ENCODE measurements around the gene TUB.

Gene TUB

GRCh38 chr11:8055091-8055835 is 25.7 kb upstream of the TUB start:
- Histone ChIP-seq H3K9me3 (ENCODE audit: control insufficient read depth, low read length) (no peaks in the 10 kb centered on the region), H3K4me3 (ENCODE audit: low read length) (no peak overlapping the region), H3K36me3 (ENCODE audit: control insufficient read depth, insufficient read depth, low read length, severe bottlenecking) (no peaks in the 10 kb centered on the region), H3K4me1 (ENCODE audit: control insufficient read depth, insufficient read depth, low read length) (peaks cover 32% of the 10 kb centered on the region), H3K27me3 (replicated peaks; ENCODE audit: control insufficient read depth, insufficient read depth, low read length) (no peaks in the 10 kb centered on the region), H3K9ac (ENCODE audit: low read length) (no peak overlapping the region)
- DNase-seq (ENCODE audit: low read depth): no peak

- Histone ChIP-seq H3K36me3 (ENCODE audit: control insufficient read depth, insufficient read depth, low read length, severe bottlenecking) (no peaks in the 10 kb centered on the region), H3K4me1 (ENCODE audit: control insufficient read depth, insufficient read depth, low read length) (peaks cover 39% of the 10 kb centered on the region), H3K9me3 (ENCODE audit: control insufficient read depth, low read length) (no peaks in the 10 kb centered on the region)
Measured at GRCh38 chr11:8055836-8056526, 25.0 kb upstream of the TUB start.

GRCh38 chr11:8056810-8057463 is 24.1 kb upstream of the TUB start:
- no peaks in the 10 kb centered on the region for H3K9me3 ChIP-seq (ENCODE audit: control insufficient read depth, low read length)
- H3K4me1 ChIP-seq (ENCODE audit: control insufficient read depth, insufficient read depth, low read length): peaks cover 45% of the 10 kb centered on the region
- H3K36me3 ChIP-seq (ENCODE audit: control insufficient read depth, insufficient read depth, low read length, severe bottlenecking): no peaks in the 10 kb centered on the region
- H3K9ac ChIP-seq (ENCODE audit: low read length): peak overlapping the region; percentile 73
- no peaks in the 10 kb centered on the region for H3K27me3 ChIP-seq (replicated peaks; ENCODE audit: control insufficient read depth, insufficient read depth, low read length)
- peak; percentile 94 for DNase-seq (ENCODE audit: low read depth)
- H3K4me3 ChIP-seq (ENCODE audit: low read length): peak overlapping the region; percentile 20

More at GRCh38 chr11:8055836-8056526, 25.0 kb upstream of the TUB start:
- Histone ChIP-seq H3K9ac (ENCODE audit: low read length) (no peak overlapping the region), H3K27me3 (replicated peaks; ENCODE audit: control insufficient read depth, insufficient read depth, low read length) (no peaks in the 10 kb centered on the region), H3K4me3 (ENCODE audit: low read length) (no peak overlapping the region)
- no peak for DNase-seq (ENCODE audit: low read depth)

- Histone ChIP-seq H3K4me1 (ENCODE audit: control insufficient read depth, insufficient read depth, low read length) (peaks cover 55% of the 10 kb centered on the region), H3K4me3 (ENCODE audit: low read length) (no peak overlapping the region), H3K36me3 (ENCODE audit: control insufficient read depth, insufficient read depth, low read length, severe bottlenecking) (no peaks in the 10 kb centered on the region), H3K9ac (ENCODE audit: low read length) (no peak overlapping the region), H3K27me3 (replicated peaks; ENCODE audit: control insufficient read depth, insufficient read depth, low read length) (no peaks in the 10 kb centered on the region), H3K9me3 (ENCODE audit: control insufficient read depth, low read length) (no peaks in the 10 kb centered on the region)
- DNase-seq (ENCODE audit: low read depth): no peak
Measured at GRCh38 chr11:8058216-8058615, 22.8 kb upstream of the TUB start.

GRCh38 chr11:8059030-8059429 is 22.0 kb upstream of the TUB start:
- no peaks in the 10 kb centered on the region for H3K27me3 ChIP-seq (replicated peaks; ENCODE audit: control insufficient read depth, insufficient read depth, low read length)
- no peaks in the 10 kb centered on the region for H3K36me3 ChIP-seq (ENCODE audit: control insufficient read depth, insufficient read depth, low read length, severe bottlenecking)
- no peak overlapping the region for H3K9ac ChIP-seq (ENCODE audit: low read length)
- H3K4me3 ChIP-seq (ENCODE audit: low read length): no peak overlapping the region
- H3K4me1 ChIP-seq (ENCODE audit: control insufficient read depth, insufficient read depth, low read length): peaks cover 63% of the 10 kb centered on the region
- DNase-seq (ENCODE audit: low read depth): no peak
- H3K9me3 ChIP-seq (ENCODE audit: control insufficient read depth, low read length): no peaks in the 10 kb centered on the region

- H3K9ac ChIP-seq (ENCODE audit: low read length): peak overlapping the region; percentile 31
- no peaks in the 10 kb centered on the region for H3K36me3 ChIP-seq (ENCODE audit: control insufficient read depth, insufficient read depth, low read length, severe bottlenecking)
- no peaks in the 10 kb centered on the region for H3K27me3 ChIP-seq (replicated peaks; ENCODE audit: control insufficient read depth, insufficient read depth, low read length)
- peaks cover 69% of the 10 kb centered on the region for H3K4me1 ChIP-seq (ENCODE audit: control insufficient read depth, insufficient read depth, low read length)
- H3K9me3 ChIP-seq (ENCODE audit: control insufficient read depth, low read length): no peaks in the 10 kb centered on the region
- H3K4me3 ChIP-seq (ENCODE audit: low read length): no peak overlapping the region
- no peak for DNase-seq (ENCODE audit: low read depth)
Measured at GRCh38 chr11:8059571-8060011, 21.4 kb upstream of the TUB start.

- no peaks in the 10 kb centered on the region for H3K9me3 ChIP-seq (ENCODE audit: control insufficient read depth, low read length)
- H3K4me3 ChIP-seq (ENCODE audit: low read length): no peak overlapping the region
- H3K27me3 ChIP-seq (replicated peaks; ENCODE audit: control insufficient read depth, insufficient read depth, low read length): no peaks in the 10 kb centered on the region
- H3K9ac ChIP-seq (ENCODE audit: low read length): peak overlapping the region; percentile 49
- no peaks in the 10 kb centered on the region for H3K36me3 ChIP-seq (ENCODE audit: control insufficient read depth, insufficient read depth, low read length, severe bottlenecking)
- peaks cover 69% of the 10 kb centered on the region for H3K4me1 ChIP-seq (ENCODE audit: control insufficient read depth, insufficient read depth, low read length)
- DNase-seq (ENCODE audit: low read depth): no peak
Measured at GRCh38 chr11:8060146-8060719, 20.8 kb upstream of the TUB start.

- Histone ChIP-seq H3K4me3 (ENCODE audit: low read length) (no peak overlapping the region), H3K9ac (ENCODE audit: low read length) (peak overlapping the region; percentile 49), H3K9me3 (ENCODE audit: control insufficient read depth, low read length) (no peaks in the 10 kb centered on the region), H3K36me3 (ENCODE audit: control insufficient read depth, insufficient read depth, low read length, severe bottlenecking) (no peaks in the 10 kb centered on the region), H3K27me3 (replicated peaks; ENCODE audit: control insufficient read depth, insufficient read depth, low read length) (no peaks in the 10 kb centered on the region), H3K4me1 (ENCODE audit: control insufficient read depth, insufficient read depth, low read length) (peaks cover 72% of the 10 kb centered on the region)
- peak; percentile 62 for DNase-seq (ENCODE audit: low read depth)
Measured at GRCh38 chr11:8060801-8061554, 20.0 kb upstream of the TUB start.

GRCh38 chr11:8061555-8062428 is 19.2 kb upstream of the TUB start:
- no peaks in the 10 kb centered on the region for H3K9me3 ChIP-seq (ENCODE audit: control insufficient read depth, low read length)
- H3K4me1 ChIP-seq (ENCODE audit: control insufficient read depth, insufficient read depth, low read length): peaks cover 72% of the 10 kb centered on the region
- H3K36me3 ChIP-seq (ENCODE audit: control insufficient read depth, insufficient read depth, low read length, severe bottlenecking): no peaks in the 10 kb centered on the region
- no peak for DNase-seq (ENCODE audit: low read depth)
- H3K27me3 ChIP-seq (replicated peaks; ENCODE audit: control insufficient read depth, insufficient read depth, low read length): no peaks in the 10 kb centered on the region
- peak overlapping the region; percentile 55 for H3K9ac ChIP-seq (ENCODE audit: low read length)
- no peak overlapping the region for H3K4me3 ChIP-seq (ENCODE audit: low read length)

GRCh38 chr11:8062781-8063257 is 18.2 kb upstream of the TUB start:
- Histone ChIP-seq H3K36me3 (ENCODE audit: control insufficient read depth, insufficient read depth, low read length, severe bottlenecking) (no peaks in the 10 kb centered on the region), H3K4me3 (ENCODE audit: low read length) (peak overlapping the region; percentile 52), H3K27me3 (replicated peaks; ENCODE audit: control insufficient read depth, insufficient read depth, low read length) (no peaks in the 10 kb centered on the region), H3K4me1 (ENCODE audit: control insufficient read depth, insufficient read depth, low read length) (peaks cover 74% of the 10 kb centered on the region), H3K9me3 (ENCODE audit: control insufficient read depth, low read length) (no peaks in the 10 kb centered on the region), H3K9ac (ENCODE audit: low read length) (peak overlapping the region; percentile 55)
- no peak for DNase-seq (ENCODE audit: low read depth)

Data from adipocyte (in vitro differentiated cells).